OCI-LY7 (cell line): ENCODE measurements around the gene NANOG.
"Not testable (repeated sequence)": the region's sequence is repeated elsewhere in the genome, so short reads cannot be mapped to it uniquely, and the experiment has no call there.

ENCODE experiments used
- CTCF ChIP-seq: fragments of 200-600 bp; sonication (generic); conservative IDR thresholded peaks from 2 replicates; pipeline ENCODE4 v1.5.1; 2014; ENCODE audit warnings: mild to moderate bottlenecking, antibody characterized with exemption, low read length, moderate library complexity, mixed read lengths
- EZH2phosphoT487 ChIP-seq: fragments of 200-600 bp; sonication (generic); IDR thresholded peaks from 2 replicates; pipeline ENCODE4 v1.6.1; 2018; ENCODE audit warnings: low read depth, borderline replicate concordance, mild to moderate bottlenecking, mixed run types, antibody characterized with exemption, low read length, moderate library complexity, mixed read lengths

GRCh38 chr12:7825754-7826153, 36.6 kb downstream of the NANOG start:
- TF ChIP-seq CTCF, EZH2phosphoT487: not testable (repeated sequence)
